SIG-M5 treated with dmso at 0.1 percent for 504 hours (cell line): ENCODE data around the gene ATP8B3.
A peak's percentile ranks its signal among the peaks of the same experiment; 100 is the strongest.

Experiments used
- DNase-seq: peaks from one replicate; lab custom pipeline; 2025; ENCODE audit not compliant: unreplicated experiment; lab: John Stamatoyannopoulos, UW

The ATP8B3 gene

GRCh38 chr19:1757468-1758230 is 54.4 kb downstream of the ATP8B3 start:
- DNase-seq, result no peak

DNA sequence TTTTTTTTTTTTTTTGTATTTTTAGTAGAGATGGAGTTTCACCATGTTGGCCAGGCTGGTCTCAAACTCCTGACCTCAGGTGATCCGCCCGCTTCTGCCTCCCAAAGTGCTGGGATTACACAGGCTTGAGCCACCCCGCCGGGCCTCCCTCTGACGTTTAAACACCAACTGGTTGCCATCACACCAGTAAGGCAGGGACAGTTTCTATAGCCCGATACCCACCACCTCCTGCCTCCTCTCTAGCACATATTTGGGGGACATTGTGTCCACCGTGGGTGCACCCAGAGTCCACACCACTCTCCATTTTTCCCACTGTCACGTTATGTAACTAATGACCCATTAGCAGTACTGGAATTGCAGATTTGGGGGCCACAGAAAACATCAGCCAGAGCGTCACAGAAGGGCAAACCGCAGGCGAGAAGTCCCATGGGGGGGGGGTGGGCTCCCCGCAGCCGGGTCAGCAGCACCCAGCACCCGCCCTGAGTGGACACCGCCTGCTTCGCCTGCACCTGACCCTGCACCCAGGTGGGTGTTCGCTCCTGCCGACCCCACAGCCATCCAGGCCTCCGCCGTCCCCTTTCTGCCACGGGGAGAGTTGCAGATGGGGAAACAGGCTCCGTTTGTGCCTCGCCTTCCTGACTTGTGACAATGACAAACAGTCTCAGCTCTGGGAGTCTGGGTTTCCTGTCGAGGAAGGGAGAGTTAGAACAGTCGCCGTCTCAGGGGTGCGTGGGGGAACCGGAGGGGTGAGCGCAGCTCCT is 55.2 kb downstream of the ATP8B3 start:
- no peak for DNase-seq

GRCh38 chr19:1756264-1756663 is 55.8 kb downstream of the ATP8B3 start:
- DNase-seq, result no peak

DNA sequence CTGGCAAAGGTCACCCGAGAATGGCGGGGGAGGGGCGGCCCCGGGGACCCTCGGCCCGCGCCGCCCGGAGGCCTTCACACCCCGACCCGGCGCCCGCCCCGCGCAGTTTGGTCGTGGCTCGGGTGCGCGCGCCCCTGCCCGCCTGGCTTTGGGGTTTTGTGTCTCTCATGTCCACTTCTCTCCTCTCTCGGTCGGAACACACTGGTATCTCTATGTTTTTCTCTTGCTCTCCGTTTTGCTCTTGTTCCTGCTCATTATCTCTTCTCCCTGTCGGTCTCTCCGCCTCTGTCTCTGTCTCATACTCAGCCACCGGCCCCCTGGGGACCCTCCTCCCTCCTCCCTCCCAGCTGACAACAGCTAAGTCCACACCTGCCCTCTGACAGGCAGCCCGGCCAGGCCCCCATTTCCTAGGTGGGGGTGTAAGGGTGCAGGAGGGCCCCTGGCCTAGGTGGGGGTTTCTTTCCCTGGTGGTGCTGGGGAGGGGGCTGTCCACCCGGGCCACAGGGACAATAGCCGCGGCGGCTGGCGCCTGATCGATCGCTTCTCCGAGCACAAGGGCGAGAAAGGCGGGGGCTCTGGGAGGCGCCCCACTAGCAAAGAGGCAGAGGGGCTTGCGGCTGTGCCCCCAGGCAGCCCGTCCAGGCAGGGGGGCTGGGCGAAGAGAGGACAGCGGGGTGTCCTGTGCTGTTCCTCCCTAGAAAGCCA is 56.5 kb downstream of the ATP8B3 start:
- no peak for DNase-seq

- no peak for DNase-seq
These were observed 57.2 kb downstream of the ATP8B3 start for GRCh38 chr19:1754636-1755466.

DNA sequence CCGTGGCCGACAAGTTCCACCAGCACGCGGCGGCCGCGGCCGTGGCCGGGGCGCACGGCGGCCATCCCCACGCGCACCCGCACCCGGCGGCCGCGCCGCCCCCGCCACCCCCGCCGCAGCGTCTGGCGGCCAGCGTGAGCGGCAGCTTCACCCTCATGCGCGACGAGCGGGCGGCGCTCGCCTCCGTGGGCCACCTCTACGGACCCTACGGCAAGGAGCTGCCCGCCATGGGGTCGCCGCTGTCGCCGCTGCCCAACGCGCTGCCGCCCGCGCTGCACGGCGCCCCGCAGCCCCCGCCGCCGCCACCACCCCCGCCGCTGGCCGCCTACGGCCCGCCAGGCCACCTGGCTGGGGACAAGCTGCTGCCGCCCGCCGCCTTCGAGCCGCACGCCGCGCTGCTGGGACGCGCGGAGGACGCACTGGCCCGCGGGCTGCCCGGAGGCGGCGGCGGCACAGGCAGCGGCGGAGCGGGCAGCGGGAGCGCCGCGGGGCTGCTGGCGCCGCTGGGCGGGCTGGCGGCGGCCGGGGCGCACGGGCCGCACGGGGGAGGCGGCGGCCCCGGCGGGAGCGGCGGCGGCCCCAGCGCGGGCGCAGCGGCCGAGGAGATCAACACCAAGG is 57.9 kb downstream of the ATP8B3 start:
- no peak for DNase-seq

DNA sequence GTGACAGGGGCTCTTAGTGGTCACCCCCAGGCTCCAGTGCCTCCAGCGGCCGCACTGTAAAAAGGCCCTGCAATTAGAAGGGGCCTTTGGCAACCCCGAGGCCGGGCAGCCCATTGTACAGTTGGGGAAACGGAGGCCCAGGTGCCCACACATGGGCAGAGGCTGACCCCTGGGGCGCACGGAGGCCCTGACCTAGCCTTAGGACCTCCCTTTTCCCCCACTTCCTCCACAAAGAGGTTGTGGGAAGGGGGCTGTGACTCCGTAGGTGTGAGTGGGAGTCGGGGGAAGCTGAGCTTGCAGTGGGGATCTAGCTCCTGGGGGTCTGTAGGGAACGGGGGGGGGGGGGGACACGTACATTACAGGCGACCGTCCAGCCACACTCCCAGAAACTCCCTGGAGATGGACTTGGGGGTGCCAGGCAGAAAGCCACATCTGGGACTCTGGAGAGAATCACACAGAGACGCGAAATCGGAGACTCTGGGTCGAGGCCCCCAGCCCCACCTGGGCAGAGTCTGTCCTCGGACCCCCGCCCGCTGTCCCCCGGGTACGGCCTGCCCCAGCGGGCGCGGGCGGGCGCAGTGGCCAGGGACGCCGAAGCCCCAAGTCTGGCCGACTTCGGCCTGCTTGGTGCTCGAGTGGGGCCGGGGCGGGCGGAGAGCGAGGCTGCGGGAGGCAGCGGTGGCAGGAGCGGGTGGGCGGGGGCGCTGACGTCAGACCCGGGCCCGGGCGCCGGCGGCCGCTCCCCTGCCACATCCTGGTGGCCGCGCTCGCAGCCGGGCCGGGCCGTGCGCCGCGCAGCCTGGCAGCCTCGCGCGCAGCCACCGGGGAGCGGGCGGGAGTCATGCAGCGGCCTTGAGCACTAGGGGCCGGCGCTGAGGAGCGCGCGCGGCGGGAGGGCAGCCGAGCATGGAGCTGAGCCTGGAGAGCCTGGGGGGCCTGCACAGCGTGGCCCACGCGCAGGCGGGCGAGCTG is 59.0 kb downstream of the ATP8B3 start, which contains the start of gene ONECUT3:
TSS of gene ONECUT3 (plus strand) at position 750 of the 972 bp plus-strand sequence. CDS start at position 907, 157 bp downstream.
- no peak for DNase-seq

DNA sequence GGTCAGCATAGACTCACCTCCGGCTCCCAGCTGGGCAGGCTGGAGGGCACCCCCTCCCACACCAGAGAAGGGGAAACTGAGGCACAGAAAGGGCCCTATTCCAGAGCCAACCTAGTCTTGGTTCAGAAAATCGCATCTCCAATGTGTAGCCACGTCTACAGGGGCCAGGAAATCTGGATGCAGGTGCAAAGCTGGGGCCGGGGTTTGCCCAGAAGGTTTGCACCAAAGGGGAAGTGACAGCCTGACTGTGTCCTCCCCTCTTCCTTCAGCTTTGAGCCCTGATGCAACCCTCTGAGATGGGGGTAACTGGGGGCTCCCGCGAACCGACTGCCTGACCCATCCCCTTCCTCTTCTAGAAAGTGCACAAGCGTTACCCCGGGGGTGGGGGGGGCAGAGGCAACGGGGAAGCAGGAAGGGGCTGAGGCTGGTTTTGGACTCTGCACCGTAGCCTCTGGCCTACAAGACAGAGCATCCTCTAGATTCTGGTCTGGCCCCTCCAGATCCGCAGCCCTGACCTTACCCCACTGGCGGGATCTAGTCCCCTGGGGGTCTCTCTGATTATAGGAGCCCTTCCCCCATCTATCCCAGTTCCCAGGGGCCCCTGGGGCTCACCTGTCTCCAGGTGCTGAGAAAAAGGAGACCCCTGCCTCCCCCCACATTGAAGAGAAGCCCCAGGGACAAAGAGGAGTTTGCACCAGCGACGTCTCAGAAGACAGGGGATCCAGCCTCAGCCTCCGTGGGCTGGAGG is 59.9 kb downstream of the ATP8B3 start:
- DNase-seq, result peak; percentile 64

DNA sequence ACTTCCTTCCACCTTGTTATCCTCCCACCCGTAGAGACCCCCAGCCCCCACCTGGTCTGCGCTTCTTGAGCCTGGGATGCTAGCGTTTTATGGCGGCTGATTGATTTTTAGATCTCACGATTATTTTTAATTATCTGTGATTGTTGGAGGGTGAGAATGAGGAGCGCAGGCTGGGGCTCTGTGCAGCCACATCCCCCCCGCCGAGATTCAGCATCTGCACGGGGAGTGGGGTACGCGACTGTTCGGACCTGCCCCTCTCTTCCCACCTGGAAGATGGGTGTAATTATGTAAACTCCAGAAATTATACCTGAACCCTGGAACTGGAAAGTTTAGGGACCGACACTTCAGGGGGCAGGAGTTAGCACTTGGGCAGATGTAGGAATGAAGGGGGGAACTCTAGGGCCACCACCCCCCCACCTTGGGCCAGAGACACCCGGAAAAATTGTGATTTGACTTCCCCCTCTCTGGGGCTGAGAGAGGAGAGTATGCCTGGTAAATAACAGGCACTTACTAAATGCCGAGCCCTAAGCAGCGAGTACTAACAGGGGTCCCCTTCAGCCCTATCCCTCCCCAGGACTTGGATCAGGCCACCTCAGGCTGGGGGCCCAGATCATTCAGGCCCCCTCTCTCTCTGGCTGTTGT is 60.6 kb downstream of the ATP8B3 start:
- DNase-seq, result no peak

DNA sequence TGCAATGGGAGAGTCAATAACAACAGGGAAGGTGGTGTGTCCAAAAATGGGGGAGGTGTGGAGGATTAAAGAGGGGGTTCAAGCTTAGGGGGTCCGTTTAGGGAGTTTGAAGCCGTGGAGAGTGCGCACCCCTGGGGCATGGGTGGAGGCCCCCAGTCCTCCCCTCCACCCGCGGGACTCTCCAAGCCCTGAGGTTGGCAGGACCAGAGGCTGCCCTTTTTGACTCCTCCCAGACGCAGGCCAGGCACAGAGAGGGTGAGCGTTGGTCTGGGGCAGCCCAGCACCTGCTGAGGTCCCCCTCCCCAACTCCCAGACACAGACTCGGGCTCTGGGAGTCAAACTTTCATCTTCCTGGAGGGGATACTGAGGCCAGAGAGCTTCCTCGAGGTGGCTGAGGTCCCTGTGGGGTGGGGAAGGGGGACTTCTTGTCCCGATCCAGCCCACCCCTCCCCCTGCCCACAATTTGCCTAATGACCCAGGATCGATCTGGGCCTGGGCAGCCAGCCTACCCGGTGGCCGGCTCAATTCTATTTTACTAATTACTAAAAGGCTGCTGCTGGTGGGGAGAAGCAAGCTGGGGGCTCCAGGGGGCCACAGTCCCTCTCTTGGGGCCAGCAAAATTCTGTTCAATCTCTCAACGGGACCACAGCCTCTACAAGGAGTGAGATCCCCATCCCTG is 61.6 kb downstream of the ATP8B3 start:
- no peak for DNase-seq

GRCh38 chr19:1749373-1750342 is 62.4 kb downstream of the ATP8B3 start:
- no peak for DNase-seq

- no peak for DNase-seq
These were observed 63.2 kb downstream of the ATP8B3 start for GRCh38 chr19:1748873-1749341.

GRCh38 chr19:1748115-1748872 is 63.8 kb downstream of the ATP8B3 start:
- no peak for DNase-seq

DNA sequence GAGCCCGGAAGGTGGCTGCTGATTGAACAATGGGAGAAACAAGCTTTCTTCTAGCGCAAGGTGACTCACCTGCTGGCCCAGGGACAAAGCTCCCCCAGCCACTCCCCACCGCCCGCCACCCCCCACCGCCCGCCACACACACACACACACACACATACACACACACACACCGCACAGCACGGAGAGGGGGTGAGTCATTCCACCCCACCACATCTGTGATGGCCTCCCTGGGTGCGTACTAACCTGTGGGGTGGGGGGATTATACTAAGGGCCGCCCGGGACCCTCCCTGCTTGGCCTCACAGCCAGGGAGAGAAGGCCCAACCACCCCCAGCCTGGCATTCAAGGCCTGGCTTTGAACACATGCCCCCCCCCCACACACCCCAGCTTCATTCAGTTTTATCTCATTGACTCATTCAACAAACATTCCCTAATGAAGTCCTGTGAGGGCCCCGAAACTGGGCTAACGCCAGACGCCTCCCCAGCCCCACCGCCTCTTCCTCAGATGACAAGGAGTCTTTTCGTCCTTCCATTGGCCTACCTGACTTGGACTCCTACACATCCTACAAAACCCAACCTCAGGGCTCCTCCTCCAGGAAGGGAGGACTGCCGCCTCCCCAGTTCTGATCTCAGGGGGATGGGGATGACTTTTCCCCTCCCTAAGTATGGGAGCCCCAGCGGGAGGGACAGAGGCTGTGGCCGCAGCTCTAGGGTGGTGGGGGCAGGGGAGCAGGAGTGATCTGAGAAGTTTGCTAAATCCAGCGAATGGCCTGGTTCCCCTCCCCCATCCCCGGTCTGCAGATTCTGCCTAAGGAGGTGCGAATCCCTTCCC is 64.6 kb downstream of the ATP8B3 start:
- no peak for DNase-seq
